KG1 (cell line): Measurements from ENCODE around the gene C5AR2.
"Not testable (repeated sequence)": the region's sequence is repeated elsewhere in the genome, so short reads cannot be mapped to it uniquely, and the experiment has no call there.

Source experiments
- DNase-seq: peaks from one replicate; lab custom pipeline; 2025; lab: John Stamatoyannopoulos, UW

C5AR2 gene

DNA sequence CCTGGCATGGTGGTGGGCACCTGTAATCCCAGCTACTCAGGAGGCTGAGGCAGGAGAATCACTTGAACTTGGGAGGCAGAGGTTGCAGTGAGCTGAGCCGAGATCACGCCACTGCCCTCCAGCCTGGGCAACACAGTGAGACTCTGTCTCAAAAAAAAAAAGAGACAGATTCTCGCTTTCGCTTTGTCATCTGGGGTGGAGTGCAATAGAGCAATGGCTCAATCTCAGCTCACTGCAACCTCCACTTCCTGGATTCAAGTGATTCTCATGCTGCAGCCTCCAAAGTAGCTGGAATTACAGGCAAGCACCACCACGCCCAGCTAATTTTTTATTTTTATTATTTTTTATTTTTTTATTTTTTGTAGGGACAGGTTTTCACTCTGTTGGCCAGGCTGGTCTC, 56.7 kb downstream of the C5AR2 start:
- not testable (repeated sequence) for DNase-seq

DNA sequence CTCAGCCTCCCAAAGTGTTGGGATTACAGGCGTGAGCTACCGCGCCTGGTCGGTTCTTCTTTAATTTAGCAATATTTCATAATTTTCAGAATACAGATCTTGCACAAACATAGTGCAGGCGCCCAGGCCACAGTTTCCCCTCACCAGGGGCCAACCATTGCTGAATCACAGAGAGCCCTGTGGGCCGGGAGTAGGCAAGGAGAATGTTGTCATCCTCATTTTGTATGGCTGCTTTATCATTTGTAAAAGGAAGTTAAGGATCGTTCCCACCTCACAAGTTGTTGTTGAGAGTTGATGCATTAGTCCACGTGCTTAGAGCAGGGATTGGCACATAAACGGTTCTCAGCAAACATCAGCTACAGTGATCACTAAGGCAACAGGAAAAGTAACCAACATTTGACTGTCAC, 57.2 kb downstream of the C5AR2 start:
- no peak for DNase-seq

GRCh38 chr19:47390533-47391488, 58.8 kb downstream of the C5AR2 start:
- no peak for DNase-seq

DNA sequence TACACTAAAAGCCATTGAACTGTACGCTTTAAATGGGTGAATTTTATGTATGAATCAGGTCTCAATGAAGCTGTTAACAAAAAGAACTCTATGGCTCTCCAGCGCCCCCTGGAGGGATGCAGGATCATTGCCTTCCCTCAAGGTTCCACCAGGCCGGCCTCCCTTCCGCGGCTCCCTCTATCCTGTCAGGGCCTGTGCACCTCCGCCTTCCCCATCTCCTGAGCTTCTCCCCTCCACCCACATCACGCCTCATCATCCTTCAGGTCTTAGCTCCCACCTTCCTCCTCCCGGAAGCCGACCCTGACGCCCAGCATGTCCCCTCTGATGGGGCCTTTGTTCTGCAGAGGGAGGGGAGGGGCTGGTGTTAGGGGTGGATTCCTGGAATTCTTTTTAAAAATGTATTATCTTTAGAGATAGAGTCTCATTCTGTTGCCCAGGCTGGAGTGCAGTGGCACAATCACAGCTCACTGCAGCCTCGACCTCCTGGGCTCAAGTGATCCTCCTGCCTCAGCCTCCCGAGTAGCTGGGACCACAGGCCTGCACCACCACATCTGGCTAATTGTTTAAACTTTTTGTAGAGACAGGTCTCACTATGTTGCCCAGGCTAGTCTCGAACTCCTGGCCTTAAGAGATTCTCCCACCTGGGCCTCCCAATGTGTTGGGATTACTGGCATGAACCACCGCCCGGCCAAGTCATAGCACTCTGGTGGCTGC, 59.7 kb downstream of the C5AR2 start:
- DNase-seq = peak; percentile 72
